ENCODE results near the gene SH3RF1.
"Not testable (repeated sequence)": the region's sequence is repeated elsewhere in the genome, so short reads cannot be mapped to it uniquely, and the experiment has no call there.

The SH3RF1 gene

GRCh38 chr4:169208090-169208455 lies 62.7 kb downstream of the SH3RF1 start:
- no peak for DNase-seq (ENCODE audit: low read depth)
- H3K4me3 ChIP-seq (ENCODE audit: low read depth, low read length), result no peak overlapping the region
- no peak for TF ChIP-seq CTCF (IDR thresholded peaks at IDR 0.05; ENCODE audit: insufficient read depth, low read depth, low read length, missing control alignments)

GRCh38 chr4:169207436-169208089 lies 63.2 kb downstream of the SH3RF1 start:
- no peak for TF ChIP-seq CTCF (IDR thresholded peaks at IDR 0.05; ENCODE audit: insufficient read depth, low read depth, low read length, missing control alignments)
- no peak for DNase-seq (ENCODE audit: low read depth)
- H3K4me3 ChIP-seq (ENCODE audit: low read depth, low read length), result no peak overlapping the region

- DNase-seq (ENCODE audit: low read depth), result no peak
- TF ChIP-seq CTCF (IDR thresholded peaks at IDR 0.05; ENCODE audit: insufficient read depth, low read depth, low read length, missing control alignments), result no peak
- no peak overlapping the region for H3K4me3 ChIP-seq (ENCODE audit: low read depth, low read length)
Observed at GRCh38 chr4:169205744-169206080, 65.0 kb downstream of the SH3RF1 start.

GRCh38 chr4:169205075-169205743 lies 65.5 kb downstream of the SH3RF1 start:
- no peak overlapping the region for H3K4me3 ChIP-seq (ENCODE audit: low read depth, low read length)
- no peak for TF ChIP-seq CTCF (IDR thresholded peaks at IDR 0.05; ENCODE audit: insufficient read depth, low read depth, low read length, missing control alignments)
- DNase-seq (ENCODE audit: low read depth), result no peak

- no peak for DNase-seq (ENCODE audit: low read depth)
- H3K4me3 ChIP-seq (ENCODE audit: low read depth, low read length), result no peak overlapping the region
- TF ChIP-seq CTCF (IDR thresholded peaks at IDR 0.05; ENCODE audit: insufficient read depth, low read depth, low read length, missing control alignments), result no peak
Observed at GRCh38 chr4:169203891-169204290, 66.9 kb downstream of the SH3RF1 start.

- H3K4me3 ChIP-seq (ENCODE audit: low read depth, low read length); DNase-seq (ENCODE audit: low read depth): not testable (repeated sequence)
Observed at GRCh38 chr4:169203278-169203677, 67.5 kb downstream of the SH3RF1 start.

- DNase-seq (ENCODE audit: low read depth), result no peak
- no peak for TF ChIP-seq CTCF (IDR thresholded peaks at IDR 0.05; ENCODE audit: insufficient read depth, low read depth, low read length, missing control alignments)
- H3K4me3 ChIP-seq (ENCODE audit: low read depth, low read length), result no peak overlapping the region
Observed at GRCh38 chr4:169202878-169203277, 67.9 kb downstream of the SH3RF1 start.

Measured in GM12865 (cell line).